HepG2 (cell line): ENCODE measurements around the gene SPPL2B. TPM values are rescaled to one million over a fixed set of nuclear protein-coding genes. Genes with fewer than 3 reads are reported as not detected.
A peak's percentile ranks its signal among the peaks of the same experiment; 100 is the strongest.
"Not testable (repeated sequence)": the region's sequence is repeated elsewhere in the genome, so short reads cannot be mapped to it uniquely, and the experiment has no call there.

Experiments
- CBX2 ChIP-seq, 2 experiments: fragments of 200-600 bp in 1 of 2; sonication (generic); formaldehyde crosslinking in 1 of 2; IDR thresholded peaks; 2 replicates each; pipeline versions ENCODE4 v1.7.0 to v1.8.1; 2018 to 2022; ENCODE audit warnings: low read depth in 2 of 2, low read length in 1 of 2, mild to moderate bottlenecking in 1 of 2, missing genetic modification reagents in 1 of 2
- CREM ChIP-seq, 2 experiments: sonication (generic) in 1 of 2; formaldehyde crosslinking in 1 of 2; IDR thresholded peaks; 2 replicates each; pipeline versions ENCODE4 v1.4.0 to v1.6.1; 2016 to 2020; ENCODE audit warnings: antibody characterized with exemption in 1 of 2, mild to moderate bottlenecking in 1 of 2, missing genetic modification reagents in 1 of 2
- MXD3 ChIP-seq: IDR thresholded peaks from 2 replicates; pipeline ENCODE4 v1.6.1; 2016; ENCODE audit warnings: mild to moderate bottlenecking, missing biosample characterization, missing genetic modification reagents
- SSRP1 ChIP-seq: IDR thresholded peaks from 2 replicates; pipeline ENCODE4 v1.6.1; 2016; ENCODE audit warnings: control low read depth
- TFE3 ChIP-seq: IDR thresholded peaks from 2 replicates; pipeline ENCODE4 v1.6.1; 2016
- ZBTB3 ChIP-seq: sonication (generic); formaldehyde crosslinking; IDR thresholded peaks from 2 replicates; pipeline ENCODE4 v1.4.0; 2020; ENCODE audit warnings: low read depth, mild to moderate bottlenecking, moderate library complexity, missing genetic modification reagents, borderline replicate concordance
- ZBTB46 ChIP-seq: sonication (generic); formaldehyde crosslinking; IDR thresholded peaks from 2 replicates; pipeline ENCODE4 v1.4.0; 2020; ENCODE audit warnings: mild to moderate bottlenecking, missing genetic modification reagents, borderline replicate concordance
- ZMYM2 ChIP-seq: sonication (generic); formaldehyde crosslinking; IDR thresholded peaks from 2 replicates; pipeline ENCODE4 v1.8.0; 2022; ENCODE audit warnings: mild to moderate bottlenecking, missing genetic modification reagents
- ZMYM3 ChIP-seq: sonication (generic); formaldehyde crosslinking; IDR thresholded peaks from 2 replicates; pipeline ENCODE4 v1.5.1; 2020; ENCODE audit warnings: mild to moderate bottlenecking, missing genetic modification reagents
- ZNF280D ChIP-seq: sonication (generic); formaldehyde crosslinking; IDR thresholded peaks from 2 replicates; pipeline ENCODE4 v1.5.1; 2020; ENCODE audit warnings: mild to moderate bottlenecking, missing genetic modification reagents
- ZNF296 ChIP-seq: sonication (generic); formaldehyde crosslinking; conservative IDR thresholded peaks from 2 replicates; pipeline ENCODE4 v1.5.0; 2020; ENCODE audit warnings: mild to moderate bottlenecking, missing genetic modification reagents
- ZNF33B ChIP-seq: sonication (generic); formaldehyde crosslinking; IDR thresholded peaks from 2 replicates; pipeline ENCODE4 v1.5.1; 2020; ENCODE audit warnings: mild to moderate bottlenecking, missing genetic modification reagents
- ZNF501 ChIP-seq: sonication (generic); formaldehyde crosslinking; IDR thresholded peaks from 2 replicates; pipeline ENCODE4 v1.5.1; 2020; ENCODE audit warnings: mild to moderate bottlenecking, moderate library complexity, missing genetic modification reagents
- ZNF609 ChIP-seq: sonication (generic); formaldehyde crosslinking; IDR thresholded peaks from 2 replicates; pipeline ENCODE4 v1.4.0; 2020; ENCODE audit warnings: mild to moderate bottlenecking, missing genetic modification reagents, borderline replicate concordance
- ZNF790 ChIP-seq: sonication (generic); formaldehyde crosslinking; IDR thresholded peaks from 2 replicates; pipeline ENCODE4 v1.8.0; 2022; ENCODE audit warnings: missing genetic modification reagents, mild to moderate bottlenecking, borderline replicate concordance
- polyA plus RNA-seq, 8 experiments: library from polyadenylated mRNA; depleted of rRNA in 3 of 8; stranded (reverse) in 7 of 8; unstranded in 1 of 8; fragments of >200 nt; fragmentation: Illumina TruSeq in 4 of 8; extraction: Trizol in 4 of 8; gene quantifications; 2 replicates each; pipeline versions ENCODE4 v1.2.1 to v1.2.3, GENCODE V29; 2011 to 2016; ENCODE audit warnings: low read depth in 4 of 8, missing spikeins in 1 of 8, mixed read lengths in 1 of 8; ENCODE audit not compliant: insufficient read depth in 1 of 8
- total RNA-seq, 5 experiments: library from RNA; depleted of rRNA; stranded (reverse); fragments of >200 nt; fragmentation: Illumina TruSeq; extraction: Trizol; gene quantifications; 2 replicates each; pipeline ENCODE4 v1.2.3, GENCODE V29; 2016; ENCODE audit warnings: low read depth in 1 of 5

SPPL2B gene
- total and polyA plus RNA-seq, 2 of the 13 experiments (the other 11 are each of a cell fraction or from before 2014, with no cell fraction given) = 14.9 to 15.2 TPM

GRCh38 chr19:2395293-2395829, 66.9 kb downstream of the SPPL2B start (continued):
- TF ChIP-seq ZNF280D (CRISPR knock-in tag) = peak; percentile 89
- TF ChIP-seq ZBTB46 (CRISPR knock-in tag) = 0 out of 2 replicates have a peak, but pooled peaks have one; percentile 27
- TF ChIP-seq ZNF501 (CRISPR knock-in tag) = peak; percentile 41; the same call in 1 of the 2 replicates
- peak; percentile 27; the same call in 1 of the 2 replicates for TF ChIP-seq ZMYM2 (CRISPR knock-in tag)
- TF ChIP-seq CBX2 (IDR thresholded peaks at IDR 0.05; ENCODE audit: low read depth, low read length); CREM (CRISPR knock-in tag; IDR thresholded peaks at IDR 0.05): not testable (repeated sequence)
- 0 out of 2 replicates have a peak, but pooled peaks have one; percentile 46 for TF ChIP-seq CBX2 (CRISPR knock-in tag; IDR thresholded peaks at IDR 0.05; ENCODE audit: low read depth)
- 0 out of 2 replicates have a peak, but pooled peaks have one; percentile 4 for TF ChIP-seq MXD3 (CRISPR knock-in tag)
- 0 out of 2 replicates have a peak, but pooled peaks have one; percentile 27 for TF ChIP-seq ZNF609 (CRISPR knock-in tag)
- TF ChIP-seq ZNF33B (CRISPR knock-in tag) = 0 out of 2 replicates have a peak, but pooled peaks have one; percentile 53
- peak; percentile 49; the same call in 1 of the 2 replicates for TF ChIP-seq TFE3 (CRISPR knock-in tag)
- 0 out of 2 replicates have a peak, but pooled peaks have one; percentile 21 for TF ChIP-seq ZNF790 (CRISPR knock-in tag)
- peak; percentile 36; the same call in 1 of the 2 replicates for TF ChIP-seq SSRP1 (CRISPR knock-in tag)
- TF ChIP-seq CREM (IDR thresholded peaks at IDR 0.05) = 0 out of 2 replicates have a peak, but pooled peaks have one; percentile 8
- TF ChIP-seq ZMYM3 (CRISPR knock-in tag) = peak; percentile 92; the same call in 1 of the 2 replicates
- peak; percentile 81 for TF ChIP-seq ZBTB3
- peak; percentile 58; the same call in 1 of the 2 replicates for TF ChIP-seq ZNF296
